ENCODE data around the gene PRDM11. TPM values are rescaled to one million over a fixed set of nuclear protein-coding genes. Genes with fewer than 3 reads are reported as not detected.

The PRDM11 gene
- total RNA-seq, 3 donors from 2014 or later = 7.6 to 25.2 (median 11.3) TPM

DNA sequence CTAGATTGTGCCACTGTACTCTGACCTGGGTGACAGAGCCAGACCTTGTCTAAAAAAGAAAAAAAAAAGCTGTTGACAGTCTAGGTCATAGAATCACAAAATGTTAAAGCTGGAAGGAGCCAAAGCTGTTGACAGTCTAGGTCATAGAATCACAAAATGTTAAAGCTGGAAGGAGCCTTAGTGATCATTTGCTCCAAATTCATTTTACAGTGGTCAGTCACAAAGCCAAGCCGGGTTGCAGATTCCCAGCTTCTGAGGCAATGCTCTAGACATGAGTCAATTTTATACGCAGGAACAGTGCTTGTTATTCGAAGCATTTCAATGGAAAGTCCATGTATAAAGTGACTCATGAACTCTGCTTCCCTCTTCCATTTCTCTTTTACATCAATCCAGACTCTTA lies 92.3 kb downstream of the PRDM11 start:
- intact Hi-C loops (cut with DNase I, micrococcal nuclease) = no loop called here
- Histone ChIP-seq H3K4me1 (ENCODE audit: low read depth) (no peaks in the 10 kb centered on the region), H3K36me3 (ENCODE audit: low read depth) (no peaks in the 10 kb centered on the region), H3K4me3 (no peak overlapping the region), H3K9me3 (no peaks in the 10 kb centered on the region)
- TF ChIP-seq, protein P1, sequence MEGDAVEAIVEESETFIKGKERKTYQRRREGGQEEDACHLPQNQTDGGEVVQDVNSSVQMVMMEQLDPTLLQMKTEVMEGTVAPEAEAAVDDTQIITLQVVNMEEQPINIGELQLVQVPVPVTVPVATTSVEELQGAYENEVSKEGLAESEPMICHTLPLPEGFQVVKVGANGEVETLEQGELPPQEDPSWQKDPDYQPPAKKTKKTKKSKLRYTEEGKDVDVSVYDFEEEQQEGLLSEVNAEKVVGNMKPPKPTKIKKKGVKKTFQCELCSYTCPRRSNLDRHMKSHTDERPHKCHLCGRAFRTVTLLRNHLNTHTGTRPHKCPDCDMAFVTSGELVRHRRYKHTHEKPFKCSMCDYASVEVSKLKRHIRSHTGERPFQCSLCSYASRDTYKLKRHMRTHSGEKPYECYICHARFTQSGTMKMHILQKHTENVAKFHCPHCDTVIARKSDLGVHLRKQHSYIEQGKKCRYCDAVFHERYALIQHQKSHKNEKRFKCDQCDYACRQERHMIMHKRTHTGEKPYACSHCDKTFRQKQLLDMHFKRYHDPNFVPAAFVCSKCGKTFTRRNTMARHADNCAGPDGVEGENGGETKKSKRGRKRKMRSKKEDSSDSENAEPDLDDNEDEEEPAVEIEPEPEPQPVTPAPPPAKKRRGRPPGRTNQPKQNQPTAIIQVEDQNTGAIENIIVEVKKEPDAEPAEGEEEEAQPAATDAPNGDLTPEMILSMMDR (IDR thresholded peaks at IDR 0.05) = no peak
- DNase-seq = no peak
- ATAC-seq = peak; percentile 21

DNA sequence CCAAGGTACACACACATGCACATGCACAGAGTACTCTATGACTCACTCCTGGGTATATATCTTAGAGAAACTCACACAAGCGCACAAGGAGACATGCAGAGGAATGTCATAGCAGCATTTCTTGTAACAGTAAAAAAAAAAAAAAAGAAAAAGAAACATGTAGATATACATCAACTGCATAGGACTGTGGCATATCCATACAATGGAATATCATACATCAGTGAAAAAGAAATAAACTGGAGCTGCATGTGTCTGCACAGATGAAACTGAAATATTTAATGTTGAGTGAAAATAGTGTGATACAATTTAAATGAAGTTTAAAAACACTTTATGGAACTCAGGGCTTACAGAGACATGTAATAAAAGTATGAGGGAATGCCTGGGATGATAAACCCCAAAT lies 93.3 kb downstream of the PRDM11 start:
- intact Hi-C loops (cut with DNase I, micrococcal nuclease) = no loop called here
- ATAC-seq (no peak), DNase-seq (no peak)
- H3K36me3 ChIP-seq (ENCODE audit: low read depth) = no peaks in the 10 kb centered on the region
- H3K4me3 ChIP-seq = no peak overlapping the region
- H3K9me3 ChIP-seq = no peaks in the 10 kb centered on the region
- TF ChIP-seq, protein P1 (IDR thresholded peaks at IDR 0.05) = no peak
- no peaks in the 10 kb centered on the region for H3K4me1 ChIP-seq (ENCODE audit: low read depth)

DNA sequence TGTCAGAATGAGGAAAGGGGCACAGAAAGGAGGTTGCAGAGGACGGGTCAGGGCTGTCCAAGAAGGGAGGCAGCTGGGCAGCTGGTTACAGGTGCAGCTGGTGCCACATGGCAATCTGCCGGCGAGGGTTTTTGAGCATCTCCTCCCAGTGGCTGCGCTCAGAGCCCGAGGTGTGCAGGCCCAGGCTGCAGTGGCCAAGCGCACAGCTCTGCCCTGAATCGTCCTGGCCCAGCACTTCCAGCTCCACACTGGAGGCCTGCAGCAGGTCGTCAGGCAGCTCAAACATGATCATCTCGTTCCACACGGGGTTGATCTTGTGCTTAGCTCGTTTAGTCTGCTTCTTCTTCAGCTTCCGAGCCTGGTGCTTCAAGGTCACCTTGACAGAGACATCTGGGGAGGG lies 97.5 kb downstream of the PRDM11 start:
- TF ChIP-seq, protein P1 (IDR thresholded peaks at IDR 0.05) = no peak
- intact Hi-C loops (cut with DNase I, micrococcal nuclease) = no loop called here
- no peaks in the 10 kb centered on the region for H3K9me3 ChIP-seq
- no peak overlapping the region for H3K4me3 ChIP-seq
- DNase-seq (no peak), ATAC-seq (no peak)
- H3K36me3 ChIP-seq (ENCODE audit: low read depth) = no peaks in the 10 kb centered on the region
- H3K4me1 ChIP-seq (ENCODE audit: low read depth) = no peaks in the 10 kb centered on the region

DNA sequence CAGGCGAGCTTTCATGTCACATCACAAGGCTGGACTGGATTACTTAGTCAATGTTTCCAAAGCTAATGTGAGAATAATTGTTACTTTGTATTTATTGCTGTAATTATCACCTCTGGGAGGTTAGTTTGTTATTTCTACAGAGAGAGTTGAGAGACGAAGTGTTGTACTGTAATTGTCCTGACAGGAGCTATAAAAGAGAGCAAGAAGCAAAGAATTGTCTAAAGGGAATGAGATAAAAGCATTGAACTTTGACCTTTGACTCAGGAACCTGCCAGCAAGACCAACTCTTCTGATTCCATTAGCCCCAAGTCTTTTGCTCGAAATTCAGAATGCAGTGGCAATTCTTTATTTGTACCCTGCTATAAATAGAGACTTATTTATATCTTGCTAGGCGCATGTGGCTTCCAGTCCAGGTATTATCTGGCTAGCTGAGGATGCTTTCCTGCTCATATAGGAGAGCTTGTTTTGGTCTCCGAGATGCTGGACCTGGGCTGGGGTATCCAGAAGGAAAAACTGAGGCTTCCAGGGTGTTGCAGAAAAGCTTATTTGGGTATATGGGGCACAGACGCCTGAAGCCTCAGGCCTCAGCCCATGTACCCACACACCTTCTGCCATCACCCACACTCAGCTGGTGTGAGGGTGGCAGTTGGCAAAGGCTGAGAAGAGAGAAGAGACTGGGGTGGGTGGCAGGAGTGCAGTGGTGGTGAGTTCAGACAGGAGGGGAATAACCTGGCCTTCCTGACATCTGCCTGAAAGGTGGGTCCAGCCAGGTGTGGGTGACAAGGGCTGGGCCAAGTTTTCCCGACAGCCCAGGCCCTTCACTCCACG lies 99.0 kb downstream of the PRDM11 start:
- TF ChIP-seq, protein P1 (IDR thresholded peaks at IDR 0.05) = no peak
- no peaks in the 10 kb centered on the region for H3K4me1 ChIP-seq (ENCODE audit: low read depth)
- H3K9me3 ChIP-seq = no peaks in the 10 kb centered on the region
- DNase-seq (no peak), ATAC-seq (peak; percentile 30)
- no peak overlapping the region for H3K4me3 ChIP-seq
- H3K36me3 ChIP-seq (ENCODE audit: low read depth) = no peaks in the 10 kb centered on the region
- intact Hi-C loops (cut with DNase I, micrococcal nuclease) = no loop called here

DNA sequence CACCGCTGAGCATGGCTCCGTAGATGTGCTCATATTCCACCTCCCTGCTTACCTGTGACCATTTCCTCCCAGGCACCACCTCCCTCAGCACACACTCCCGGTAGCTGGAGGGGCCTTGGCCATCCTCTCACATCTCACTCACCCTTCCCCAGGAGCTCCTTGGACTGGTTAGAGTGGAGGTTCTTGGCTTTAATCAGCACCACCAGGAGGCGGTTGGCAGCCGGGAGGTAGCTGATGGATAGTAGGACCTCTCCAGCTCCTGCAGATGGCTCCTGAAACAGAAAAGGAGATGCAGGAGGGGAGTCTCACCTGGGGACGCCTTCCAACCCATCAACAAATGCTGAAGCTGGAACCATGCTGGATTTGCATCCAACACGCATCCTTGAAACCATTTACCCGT lies 99.8 kb downstream of the PRDM11 start:
- H3K4me3 ChIP-seq = no peak overlapping the region
- no peaks in the 10 kb centered on the region for H3K36me3 ChIP-seq (ENCODE audit: low read depth)
- no peaks in the 10 kb centered on the region for H3K9me3 ChIP-seq
- intact Hi-C loops (cut with DNase I, micrococcal nuclease) = no loop called here
- TF ChIP-seq, protein P1 (IDR thresholded peaks at IDR 0.05) = no peak
- H3K4me1 ChIP-seq (ENCODE audit: low read depth) = no peaks in the 10 kb centered on the region
- ATAC-seq = no peak
- DNase-seq = no peak
